GM19240 (cell line): ENCODE data around the gene RPL18.

Source experiments
- DNase-seq: peaks from one replicate; pipeline ENCODE4 v3.0.0; 2011; ENCODE audit warnings: low spot score; ENCODE audit not compliant: insufficient read length

RPL18 gene

GRCh38 chr19:48614436-48615230, 4.3 kb downstream of the RPL18 start, which contains the start of gene FAM83E:
Gene FAM83E, minus strand, starts transcription at chr19:48615076. Its CDS starts 1,704 bp downstream, at chr19:48613372.
- no peak for DNase-seq

DNA sequence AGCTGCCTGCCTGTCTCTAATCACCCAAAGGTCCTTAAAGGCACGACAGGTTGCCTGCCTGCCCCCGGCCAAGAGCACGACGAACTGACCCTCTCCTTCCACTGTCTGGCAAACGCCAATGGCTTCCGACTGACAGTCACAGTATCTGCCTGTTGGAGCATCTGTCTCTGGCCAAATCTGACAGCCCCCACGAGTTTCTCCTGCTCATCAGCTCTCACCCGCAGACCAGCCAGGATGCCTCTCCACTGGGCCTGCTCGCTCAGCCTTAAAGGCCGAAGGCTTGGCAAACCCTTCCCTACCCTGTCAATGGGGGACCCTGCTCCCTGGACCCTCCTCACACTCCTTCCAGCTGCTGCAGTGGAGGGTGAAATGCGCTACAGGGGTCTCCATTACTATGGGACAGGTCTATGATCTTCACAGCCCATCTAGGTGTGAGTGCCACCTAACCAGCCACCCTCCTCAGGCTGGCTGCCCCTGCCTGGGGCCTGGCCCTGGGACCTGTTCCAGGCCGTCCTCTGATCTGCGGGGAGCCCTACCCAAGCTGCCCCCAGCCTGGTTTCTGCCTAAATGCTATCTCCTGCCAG, 5.0 kb downstream of the RPL18 start:
- DNase-seq: no peak

GRCh38 chr19:48613024-48613851, 5.7 kb downstream of the RPL18 start:
- DNase-seq: no peak

GRCh38 chr19:48611872-48612271, 7.1 kb downstream of the RPL18 start:
- no peak for DNase-seq

DNA sequence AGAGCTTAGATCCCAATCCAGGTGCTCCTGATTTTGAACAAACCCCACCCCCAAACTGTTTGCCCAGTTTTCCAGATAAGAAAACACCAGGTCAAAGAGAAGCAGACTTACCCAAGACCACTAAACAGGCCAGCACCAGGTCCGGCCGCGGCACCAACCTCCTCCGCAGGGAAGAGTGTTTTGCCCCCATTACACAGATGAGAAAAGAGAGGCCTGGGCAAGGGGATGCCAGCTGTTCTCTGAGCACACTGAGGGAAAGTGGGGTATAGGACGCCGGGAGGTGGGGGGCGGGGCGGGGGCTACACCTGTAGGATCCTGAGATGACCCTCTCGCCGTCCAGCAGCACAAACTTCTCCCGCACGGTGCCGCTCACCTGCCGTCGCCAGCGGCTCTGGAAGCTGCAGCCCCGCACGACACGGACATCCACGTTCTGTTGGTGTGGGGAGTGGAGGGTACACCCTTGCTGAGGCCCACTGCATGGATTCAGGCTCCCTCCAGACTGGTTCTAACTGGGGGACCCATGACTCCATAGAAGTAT, 9.3 kb downstream of the RPL18 start:
- no peak for DNase-seq

GRCh38 chr19:48608798-48609263, 10.1 kb downstream of the RPL18 start:
- peak; percentile 59 for DNase-seq

GRCh38 chr19:48607359-48607755, 11.6 kb downstream of the RPL18 start:
- no peak for DNase-seq

GRCh38 chr19:48606463-48607358, 12.3 kb downstream of the RPL18 start, which contains the start of gene SPACA4:
Gene SPACA4, plus strand, starts transcription at chr19:48606742. Its CDS starts 237 bp downstream, at chr19:48606979.
- DNase-seq: no peak

- no peak for DNase-seq
Measured at GRCh38 chr19:48603850-48604249, 15.1 kb downstream of the RPL18 start.

DNA sequence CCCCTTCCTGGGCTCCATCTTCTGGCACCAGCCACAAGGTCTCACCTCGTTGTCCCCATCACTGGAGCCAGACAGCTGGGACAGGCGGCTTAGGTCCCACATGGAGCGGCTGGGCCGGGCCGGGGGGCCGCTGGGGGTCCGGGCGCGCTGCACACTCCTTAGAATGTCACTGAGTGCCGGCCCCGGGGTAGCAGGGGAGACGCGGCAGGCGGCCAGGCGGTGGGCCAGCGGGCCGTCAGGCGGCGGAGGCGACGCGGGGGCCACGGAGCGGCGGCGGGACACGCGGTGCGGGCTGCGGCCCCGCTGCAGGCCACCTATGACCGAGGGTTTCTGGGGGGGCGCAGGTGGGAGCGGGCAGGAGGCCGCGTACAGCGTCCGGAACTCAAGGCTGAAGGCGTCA, 15.5 kb downstream of the RPL18 start:
- no peak for DNase-seq

- no peak for DNase-seq
Measured at GRCh38 chr19:48603001-48603400, 16.0 kb downstream of the RPL18 start.

DNA sequence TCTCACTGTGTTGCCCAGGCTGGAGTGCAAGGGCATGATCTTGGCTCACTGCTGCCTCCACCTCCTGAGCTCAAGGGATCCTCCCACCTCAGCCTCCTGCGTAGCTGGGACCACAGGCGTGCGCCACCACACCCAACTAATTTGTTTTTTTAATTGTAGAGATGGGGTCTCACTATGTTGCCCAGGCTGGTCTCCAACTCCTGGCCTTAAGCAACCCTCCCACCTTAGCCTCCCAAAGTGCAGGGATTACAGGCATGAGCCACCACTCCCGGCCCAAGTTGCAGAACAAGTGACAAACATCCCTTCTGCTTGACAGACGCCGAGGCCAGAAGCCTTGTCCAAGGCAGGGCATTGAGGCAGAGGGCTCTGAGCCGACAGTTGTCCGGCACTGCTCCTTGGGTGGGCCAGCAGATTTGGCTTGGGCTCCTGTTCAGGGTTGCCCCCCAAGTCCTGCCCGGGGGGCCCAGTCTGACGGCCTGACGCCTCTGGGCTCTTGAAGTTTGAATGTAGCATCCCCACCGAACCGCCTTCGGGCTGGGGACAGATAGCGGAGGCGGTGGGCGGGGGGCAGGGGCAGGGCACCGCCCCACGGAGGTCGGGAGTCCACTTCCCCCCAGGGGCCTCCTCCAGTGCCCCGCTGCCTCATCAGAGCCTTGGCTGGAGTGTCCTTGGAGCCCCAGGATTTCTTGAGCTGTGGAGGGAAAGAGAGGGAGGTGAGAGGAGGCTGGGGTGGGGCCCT, 18.1 kb downstream of the RPL18 start:
- no peak for DNase-seq

DNA sequence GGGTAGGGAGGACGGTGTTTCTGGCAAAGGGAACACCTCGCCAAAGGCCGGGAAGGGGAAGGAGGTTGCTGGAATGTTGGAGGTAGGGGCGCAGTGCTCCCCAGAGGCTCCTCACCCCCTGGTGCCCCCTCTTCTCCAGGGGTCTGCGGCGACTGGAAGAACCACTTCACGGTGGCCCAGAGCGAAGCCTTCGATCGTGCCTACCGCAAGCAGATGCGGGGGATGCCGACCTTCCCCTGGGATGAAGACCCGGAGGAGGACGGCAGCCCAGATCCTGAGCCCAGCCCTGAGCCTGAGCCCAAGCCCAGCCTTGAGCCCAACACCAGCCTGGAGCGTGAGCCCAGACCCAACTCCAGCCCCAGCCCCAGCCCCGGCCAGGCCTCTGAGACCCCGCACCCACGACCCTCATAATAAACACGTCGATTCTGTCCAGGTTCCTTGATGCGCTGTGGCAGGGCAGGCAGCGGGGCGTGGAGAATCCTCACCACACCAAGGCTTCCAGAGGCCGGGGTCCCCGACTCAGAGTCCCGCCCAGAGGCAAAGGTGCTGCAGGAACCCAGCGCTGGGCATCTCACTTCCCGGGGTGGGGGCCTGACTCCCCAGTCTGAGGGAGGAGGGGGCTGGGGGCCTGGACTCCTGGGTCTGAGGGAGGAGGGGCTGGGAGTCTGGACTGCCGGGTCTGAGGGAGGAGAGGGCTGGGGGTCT, 19.8 kb downstream of the RPL18 start:
- DNase-seq: no peak

DNA sequence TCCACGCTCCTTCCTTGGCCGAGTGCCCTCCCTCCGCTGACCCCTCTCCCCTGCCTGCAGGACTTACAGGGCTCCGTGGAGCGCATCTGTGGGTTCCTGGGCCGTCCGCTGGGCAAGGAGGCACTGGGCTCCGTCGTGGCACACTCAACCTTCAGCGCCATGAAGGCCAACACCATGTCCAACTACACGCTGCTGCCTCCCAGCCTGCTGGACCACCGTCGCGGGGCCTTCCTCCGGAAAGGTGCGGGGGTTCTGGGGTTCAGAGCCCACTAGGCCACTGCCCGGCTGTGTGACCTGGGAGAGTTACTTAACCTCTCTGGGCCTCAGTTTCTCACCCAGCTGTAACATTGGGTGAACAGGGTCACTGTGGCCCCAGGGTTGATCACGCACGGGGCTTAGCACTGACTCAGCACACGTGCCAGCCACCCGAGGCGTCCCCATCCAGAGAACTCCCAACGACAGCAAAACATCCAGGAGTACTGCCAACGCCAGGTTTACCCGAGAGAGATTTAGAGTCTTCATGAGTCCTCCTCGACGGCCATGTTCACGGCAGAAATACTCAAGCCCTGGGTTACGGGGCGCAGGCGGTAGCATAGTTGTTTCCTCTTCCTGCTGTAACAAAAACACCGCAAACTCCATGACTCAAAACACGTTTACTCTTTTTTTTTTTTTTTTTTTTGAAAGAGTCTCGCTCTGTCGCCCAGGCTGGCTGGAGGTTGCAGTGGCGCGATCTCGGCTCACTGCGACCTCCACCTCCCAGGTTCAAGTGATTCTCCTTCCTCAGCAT, 22.1 kb downstream of the RPL18 start:
- no peak for DNase-seq

DNA sequence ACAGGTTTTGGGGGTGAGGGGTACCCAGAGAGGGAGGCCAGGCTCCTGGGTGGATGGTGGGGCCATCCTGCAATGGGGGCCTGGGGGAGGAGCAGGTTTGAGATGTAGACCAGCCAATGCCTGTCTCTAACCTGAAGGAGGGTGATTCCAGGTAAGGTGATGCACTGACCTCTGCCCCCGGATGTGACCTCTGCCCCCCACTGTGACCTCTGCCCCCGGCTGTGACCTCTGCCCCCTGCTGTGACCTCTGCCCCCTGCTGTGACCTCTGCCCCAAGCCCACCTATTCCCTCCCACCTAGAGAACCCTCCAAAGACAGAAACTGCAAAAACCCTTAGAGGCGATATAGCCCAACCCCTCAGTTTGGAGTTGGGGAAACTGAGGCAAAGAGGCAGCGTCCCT, 22.7 kb downstream of the RPL18 start:
- DNase-seq: no peak

GRCh38 chr19:48595833-48596232, 23.1 kb downstream of the RPL18 start:
- no peak for DNase-seq

DNA sequence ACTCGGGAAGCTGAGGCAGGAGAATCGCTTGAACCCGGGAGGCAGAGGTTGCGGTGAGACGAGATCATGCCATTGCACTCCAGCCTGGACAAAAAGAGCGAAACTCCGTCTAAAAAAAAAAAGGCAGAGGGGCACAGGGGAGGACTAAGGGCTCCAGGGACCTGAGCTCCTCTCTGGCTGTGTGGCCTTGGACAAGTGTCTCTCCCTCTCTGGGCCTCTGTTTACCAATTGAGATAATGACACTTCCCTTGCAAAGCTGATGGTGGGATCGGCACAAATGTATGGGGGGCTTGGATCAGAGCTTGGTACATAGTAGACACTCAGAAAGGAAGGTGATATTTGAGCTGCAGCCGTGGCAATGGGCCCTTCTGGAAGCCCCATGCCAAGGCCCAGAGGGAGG, 23.8 kb downstream of the RPL18 start:
- no peak for DNase-seq

- DNase-seq: no peak
Measured at GRCh38 chr19:48591021-48591420, 28.0 kb downstream of the RPL18 start.
